ENCODE measurements around the gene TRABD2A. TPM values are rescaled to one million over a fixed set of nuclear protein-coding genes. Genes with fewer than 3 reads are reported as not detected.
"Not testable (repeated sequence)": the region's sequence is repeated elsewhere in the genome, so short reads cannot be mapped to it uniquely, and the experiment has no call there.

The TRABD2A gene
- total RNA-seq, 1 experiment from 2014 or later, result 4.6 TPM

- no TSS peak for BruUV-seq (replicated peaks)
- intact Hi-C loops (cut with micrococcal nuclease), result no loop called here
- H2AFZ ChIP-seq (ENCODE audit: low read depth, low read length, poor library complexity, severe bottlenecking), result no peak overlapping the region
- H3K4me2 ChIP-seq (ENCODE audit: low read length), result no peak overlapping the region
- RAD21 ChIA-PET (ENCODE audit: low non-redundant PET in 1 of 2, low total read pairs in 2 of 2, uncharacterized antibody in 2 of 2, unreplicated experiment in 2 of 2), result no interaction called here
- TF ChIP-seq EZH2 (IDR thresholded peaks at IDR 0.05), result no peak
- no peak for TF ChIP-seq EZH2phosphoT487 (IDR thresholded peaks at IDR 0.05; ENCODE audit: borderline replicate concordance)
- TF ChIP-seq YY1 (IDR thresholded peaks at IDR 0.05; ENCODE audit: extremely low read depth, insufficient replicate concordance, low read depth, low read length), result no peak
- no peak for TF ChIP-seq JUND (IDR thresholded peaks at IDR 0.05)
- no peak for TF ChIP-seq ZNF274 (IDR thresholded peaks at IDR 0.05; ENCODE audit: low read depth, low read length)
- TF ChIP-seq CTCF (IDR thresholded peaks at IDR 0.05 in 2 of 3, conservative IDR thresholded peaks at IDR 0.05 in 1 of 3; ENCODE audit: borderline replicate concordance in 1 of 3, insufficient read depth in 1 of 3, low read depth in 2 of 3, low read length in 2 of 3), result no peak
- no peak for TF ChIP-seq EGR1 (IDR thresholded peaks at IDR 0.05; ENCODE audit: low read depth)
- TF ChIP-seq ZBTB33 (IDR thresholded peaks at IDR 0.05; ENCODE audit: extremely low read depth, insufficient replicate concordance, low read length), result no peak
- no peak for TF ChIP-seq ELF1 (IDR thresholded peaks at IDR 0.05; ENCODE audit: borderline replicate concordance, low read depth)
- no peak for TF ChIP-seq SIN3A (IDR thresholded peaks at IDR 0.05; ENCODE audit: low read depth)
- H3K27me3 ChIP-seq (ENCODE audit: insufficient read depth, low read length), result no peaks in the 10 kb centered on the region
- H3K9me3 ChIP-seq (ENCODE audit: control insufficient read depth in 1 of 2, insufficient read depth in 1 of 2, low read depth in 1 of 2, low read length in 2 of 2), result no peaks in the 10 kb centered on the region
- no peaks in the 10 kb centered on the region for H3K4me1 ChIP-seq (ENCODE audit: control insufficient read depth in 1 of 2, insufficient read depth in 2 of 2, low read length in 2 of 2)
- no peak for DNase-seq (ENCODE audit: low read depth, low spot score)
- H3K79me2 ChIP-seq (ENCODE audit: insufficient read depth, low read length), result no peaks in the 10 kb centered on the region
- POLR2A ChIA-PET, result no interaction called here
- H4K20me1 ChIP-seq (ENCODE audit: insufficient read depth), result no peaks in the 10 kb centered on the region
- no peak overlapping the region for H3K9ac ChIP-seq (ENCODE audit: low read length)
- H3K9me2 ChIP-seq (ENCODE audit: insufficient read depth), result no peaks in the 10 kb centered on the region
- no peak overlapping the region for H3K27ac ChIP-seq (ENCODE audit: low read depth, low read length)
- no peak overlapping the region for H3K4me3 ChIP-seq (replicated peaks in 1 of 2; ENCODE audit: low read depth in 1 of 2, low read length in 2 of 2)
- CTCF ChIA-PET, result no interaction called here
- H3K36me3 ChIP-seq (ENCODE audit: control insufficient read depth in 1 of 2, insufficient read depth in 2 of 2, low read length in 2 of 2), result no peaks in the 10 kb centered on the region
- no peak for ATAC-seq
Observed at GRCh38 chr2:84873350-84873749, 7.5 kb downstream of the TRABD2A start.

- RAD21 ChIA-PET (ENCODE audit: low non-redundant PET in 1 of 2, low total read pairs in 2 of 2, uncharacterized antibody in 2 of 2, unreplicated experiment in 2 of 2); DNase-seq (ENCODE audit: low read depth, low spot score); BruUV-seq (replicated peaks); H3K36me3 ChIP-seq (ENCODE audit: control insufficient read depth in 1 of 2, insufficient read depth in 2 of 2, low read length in 2 of 2); CTCF ChIA-PET; H3K4me3 ChIP-seq (replicated peaks in 1 of 2; ENCODE audit: low read depth in 1 of 2, low read length in 2 of 2); H3K4me1 ChIP-seq (ENCODE audit: control insufficient read depth in 1 of 2, insufficient read depth in 2 of 2, low read length in 2 of 2); H3K27me3 ChIP-seq (ENCODE audit: insufficient read depth, low read length); H3K27ac ChIP-seq (ENCODE audit: low read depth, low read length); H2AFZ ChIP-seq (ENCODE audit: low read depth, low read length, poor library complexity, severe bottlenecking); POLR2A ChIA-PET; ATAC-seq; H3K4me2 ChIP-seq (ENCODE audit: low read length); intact Hi-C loops (cut with micrococcal nuclease); H3K79me2 ChIP-seq (ENCODE audit: insufficient read depth, low read length); H3K9me3 ChIP-seq (ENCODE audit: control insufficient read depth in 1 of 2, insufficient read depth in 1 of 2, low read depth in 1 of 2, low read length in 2 of 2); H3K9ac ChIP-seq (ENCODE audit: low read length); H3K9me2 ChIP-seq (ENCODE audit: insufficient read depth); H4K20me1 ChIP-seq (ENCODE audit: insufficient read depth): not testable (repeated sequence)
Observed at GRCh38 chr2:84872691-84873090, 8.2 kb downstream of the TRABD2A start.
